HG03103 (cell line): ENCODE results near the gene ABCA7.
A peak's percentile ranks its signal among the peaks of the same experiment; 100 is the strongest.
"Not testable (repeated sequence)": the region's sequence is repeated elsewhere in the genome, so short reads cannot be mapped to it uniquely, and the experiment has no call there.

Experiments used
- ATAC-seq: cut with Tn5 transposase; IDR thresholded peaks from one replicate; pipeline ENCODE4 v1.9.1; 2021; ENCODE audit warnings: low read depth; ENCODE audit not compliant: unreplicated experiment

The ABCA7 gene

GRCh38 chr19:1017115-1017905, 22.6 kb upstream of the ABCA7 start:
- ATAC-seq = no peak

GRCh38 chr19:1017906-1018305, 22.0 kb upstream of the ABCA7 start:
- ATAC-seq = no peak

GRCh38 chr19:1018393-1018792, 21.5 kb upstream of the ABCA7 start:
- ATAC-seq = no peak

- no peak for ATAC-seq
Observed at GRCh38 chr19:1018932-1019615, 20.8 kb upstream of the ABCA7 start.

- no peak for ATAC-seq
Observed at GRCh38 chr19:1019616-1019961, 20.3 kb upstream of the ABCA7 start.

GRCh38 chr19:1019980-1020867, 19.7 kb upstream of the ABCA7 start:
- no peak for ATAC-seq

- ATAC-seq = peak; percentile 76
Observed at GRCh38 chr19:1020868-1021425, 19.0 kb upstream of the ABCA7 start, which contains the start of gene TMEM259. TSS of gene TMEM259 (minus strand) at chr19:1021123. CDS start at chr19:1020996, 127 bp downstream.

GRCh38 chr19:1023883-1024188, 16.1 kb upstream of the ABCA7 start:
- not testable (repeated sequence) for ATAC-seq

GRCh38 chr19:1025080-1025479, 14.8 kb upstream of the ABCA7 start:
- not testable (repeated sequence) for ATAC-seq

GRCh38 chr19:1025960-1026782, 13.7 kb upstream of the ABCA7 start, which contains the start of gene CNN2:
TSS of gene CNN2 (plus strand) at chr19:1026608. CDS start at chr19:1026662, 54 bp downstream.
- ATAC-seq = no peak

GRCh38 chr19:1026783-1027649, 12.9 kb upstream of the ABCA7 start:
- no peak for ATAC-seq

- no peak for ATAC-seq
Observed at GRCh38 chr19:1027650-1028061, 12.3 kb upstream of the ABCA7 start.

- ATAC-seq = no peak
Observed at GRCh38 chr19:1028062-1028926, 11.6 kb upstream of the ABCA7 start.

GRCh38 chr19:1032264-1032867, 7.5 kb upstream of the ABCA7 start:
- no peak for ATAC-seq

- no peak for ATAC-seq
Observed at GRCh38 chr19:1035998-1036621, 3.8 kb upstream of the ABCA7 start.

GRCh38 chr19:1037621-1038064, 2.3 kb upstream of the ABCA7 start:
- no peak for ATAC-seq

- no peak for ATAC-seq
Observed at GRCh38 chr19:1038978-1039645, 795 bp upstream of the ABCA7 start.
